Peyer's patch (tissue), 4 donors: ENCODE results near the gene WNT1. TPM values are rescaled to one million over a fixed set of nuclear protein-coding genes. Genes with fewer than 3 reads are reported as not detected.

ENCODE experiments used
- DNase-seq, 3 donors: peaks; one replicate each; pipeline ENCODE4 v3.0.0-alpha.2; 2017 to 2019
- H3K27ac ChIP-seq, 4 donors: fragments of 200-600 bp; sonication (generic); one replicate each; pipeline ENCODE4 v1.5.1; 2016 to 2019
- H3K27me3 ChIP-seq, 2 donors: fragments of 200-600 bp; sonication (generic); one replicate each; pipeline ENCODE4 v1.5.1; 2019
- H3K36me3 ChIP-seq, 3 donors: fragments of 200-600 bp; sonication (generic); one replicate each; pipeline ENCODE4 v1.5.1; 2016 to 2019
- H3K4me1 ChIP-seq, 4 donors: fragments of 200-600 bp; sonication (generic); one replicate each; pipeline ENCODE4 v1.5.1; 2016 to 2019
- H3K4me3 ChIP-seq, 4 donors: fragments of 200-600 bp; sonication (generic); 1 replicate in 3 of 4; 2 replicates in 1 of 4; pipeline ENCODE4 v1.5.1; 2016 to 2019; ENCODE audit warnings: mild to moderate bottlenecking in 1 of 4
- H3K9me3 ChIP-seq, 4 donors: fragments of 200-600 bp; sonication (generic); one replicate each; pipeline ENCODE4 v1.5.1; 2016 to 2019; ENCODE audit warnings: mild to moderate bottlenecking in 1 of 4
- POLR2A ChIP-seq, 2 donors: fragments of 450-650 bp; IDR thresholded peaks; one replicate each; pipeline ENCODE4 v1.5.1; 2017; ENCODE audit warnings: antibody characterized with exemption in 2 of 2, mild to moderate bottlenecking in 2 of 2, moderate library complexity in 2 of 2
- total RNA-seq, 4 donors: library from RNA; depleted of rRNA; stranded (reverse); fragments of >200 nt; gene quantifications; one replicate each; pipeline ENCODE4 v1.1.0, GENCODE V29; 2016
- TF ChIP-seq, protein P1 (sequence below), 6 experiments: fragments of 450-650 bp in 4 of 6; fragments of 200-600 bp in 2 of 6; sonication (generic) in 1 of 6; IDR thresholded peaks; one replicate each; pipeline ENCODE4 v1.5.1; 2017 to 2019; ENCODE audit warnings: antibody characterized with exemption in 6 of 6, mild to moderate bottlenecking in 3 of 6, moderate library complexity in 1 of 6

Gene WNT1
- total RNA-seq: not detected

DNA sequence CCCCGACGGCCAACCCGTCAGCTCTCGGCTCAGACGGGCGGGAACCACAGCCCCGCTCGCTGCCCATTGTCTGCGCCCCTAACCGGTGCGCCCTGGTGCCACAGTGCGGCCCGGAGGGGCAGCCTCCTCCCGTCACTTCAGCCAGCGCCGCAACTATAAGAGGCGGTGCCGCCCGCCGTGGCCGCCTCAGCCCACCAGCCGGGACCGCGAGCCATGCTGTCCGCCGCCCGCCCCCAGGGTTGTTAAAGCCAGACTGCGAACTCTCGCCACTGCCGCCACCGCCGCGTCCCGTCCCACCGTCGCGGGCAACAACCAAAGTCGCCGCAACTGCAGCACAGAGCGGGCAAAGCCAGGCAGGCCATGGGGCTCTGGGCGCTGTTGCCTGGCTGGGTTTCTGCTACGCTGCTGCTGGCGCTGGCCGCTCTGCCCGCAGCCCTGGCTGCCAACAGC, at the start of gene WNT1:
Gene WNT1 (plus strand): TSS at position 32 of the 450 bp plus-strand sequence. CDS start 329 bp downstream, at position 361.
- TF ChIP-seq, protein P1, sequence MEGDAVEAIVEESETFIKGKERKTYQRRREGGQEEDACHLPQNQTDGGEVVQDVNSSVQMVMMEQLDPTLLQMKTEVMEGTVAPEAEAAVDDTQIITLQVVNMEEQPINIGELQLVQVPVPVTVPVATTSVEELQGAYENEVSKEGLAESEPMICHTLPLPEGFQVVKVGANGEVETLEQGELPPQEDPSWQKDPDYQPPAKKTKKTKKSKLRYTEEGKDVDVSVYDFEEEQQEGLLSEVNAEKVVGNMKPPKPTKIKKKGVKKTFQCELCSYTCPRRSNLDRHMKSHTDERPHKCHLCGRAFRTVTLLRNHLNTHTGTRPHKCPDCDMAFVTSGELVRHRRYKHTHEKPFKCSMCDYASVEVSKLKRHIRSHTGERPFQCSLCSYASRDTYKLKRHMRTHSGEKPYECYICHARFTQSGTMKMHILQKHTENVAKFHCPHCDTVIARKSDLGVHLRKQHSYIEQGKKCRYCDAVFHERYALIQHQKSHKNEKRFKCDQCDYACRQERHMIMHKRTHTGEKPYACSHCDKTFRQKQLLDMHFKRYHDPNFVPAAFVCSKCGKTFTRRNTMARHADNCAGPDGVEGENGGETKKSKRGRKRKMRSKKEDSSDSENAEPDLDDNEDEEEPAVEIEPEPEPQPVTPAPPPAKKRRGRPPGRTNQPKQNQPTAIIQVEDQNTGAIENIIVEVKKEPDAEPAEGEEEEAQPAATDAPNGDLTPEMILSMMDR (IDR thresholded peaks at IDR 0.05): peak in 1 of 6 experiments; percentile 3
- TF ChIP-seq POLR2A (IDR thresholded peaks at IDR 0.05): no peak
- peaks cover 0 to 51% of the 10 kb centered on the region in 2 donors for H3K27me3 ChIP-seq
- no peak for DNase-seq
- no peaks in the 10 kb centered on the region for H3K36me3 ChIP-seq
- peaks cover 0 to 4% (median 0%) of the 10 kb centered on the region in 4 donors for H3K9me3 ChIP-seq
- H3K4me3 ChIP-seq: peak within 1 kb of the TSS; percentile 28 to 49 (median 46)
- peak within 1 kb of the TSS in 2 of 4 donors; percentile 63 for H3K27ac ChIP-seq
- peaks cover 0 to 48% (median 28%) of the 10 kb centered on the region in 4 donors for H3K4me1 ChIP-seq

DNA sequence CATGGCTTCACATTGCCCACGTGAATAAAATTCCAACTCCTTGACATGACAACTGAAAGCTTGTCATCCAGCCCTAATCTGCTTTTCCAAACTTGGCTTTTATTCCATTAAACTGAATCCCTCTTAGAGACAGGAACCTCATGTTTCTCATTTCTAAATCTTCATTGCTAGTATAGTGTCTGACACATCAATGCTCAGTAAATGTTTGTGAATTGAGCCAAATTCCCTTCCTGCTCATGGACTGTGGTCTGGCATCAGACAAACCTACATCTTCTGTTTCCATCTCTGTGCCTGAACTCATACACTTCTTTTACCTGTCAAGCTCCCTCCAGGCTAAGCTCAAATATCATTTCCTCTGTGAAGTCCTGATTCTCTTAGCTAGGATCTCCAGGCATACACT, 48.6 kb upstream of the WNT1 start:
- Histone ChIP-seq H3K27me3 (no peaks in the 10 kb centered on the region), H3K27ac (no peak overlapping the region), H3K4me1 (no peaks in the 10 kb centered on the region), H3K4me3 (no peak overlapping the region), H3K36me3 (peaks cover 0 to 50% (median 0%) of the 10 kb centered on the region in 3 donors), H3K9me3 (no peaks in the 10 kb centered on the region)
- TF ChIP-seq, protein P1 (IDR thresholded peaks at IDR 0.05): no peak
- TF ChIP-seq POLR2A (IDR thresholded peaks at IDR 0.05): no peak
- DNase-seq: no peak

DNA sequence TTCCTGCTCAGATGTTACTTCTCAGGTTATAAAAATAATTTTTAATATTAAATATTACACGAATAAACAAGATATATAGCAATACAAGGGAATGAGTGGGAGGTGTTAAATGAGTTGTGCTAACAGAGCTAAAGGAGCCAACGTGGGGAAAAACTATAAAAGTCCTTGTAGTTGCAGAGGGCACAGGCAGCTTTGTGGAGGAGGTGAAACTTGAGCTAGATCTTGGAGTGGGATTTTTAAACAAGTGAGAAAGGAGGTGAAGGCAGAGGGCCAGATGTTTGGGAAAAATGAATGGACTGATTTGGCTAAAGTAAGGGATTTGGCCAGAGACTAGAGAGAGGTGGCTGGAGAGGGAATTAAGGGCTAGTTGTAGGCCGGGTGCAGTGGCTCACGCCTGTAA, 47.6 kb upstream of the WNT1 start:
- no peak overlapping the region for H3K27ac ChIP-seq
- no peaks in the 10 kb centered on the region for H3K4me1 ChIP-seq
- no peak overlapping the region for H3K4me3 ChIP-seq
- H3K27me3 ChIP-seq: no peaks in the 10 kb centered on the region
- no peak for TF ChIP-seq POLR2A (IDR thresholded peaks at IDR 0.05)
- TF ChIP-seq, protein P1 (IDR thresholded peaks at IDR 0.05): no peak
- no peaks in the 10 kb centered on the region for H3K9me3 ChIP-seq
- peaks cover 0 to 56% (median 0%) of the 10 kb centered on the region in 3 donors for H3K36me3 ChIP-seq
- no peak for DNase-seq

DNA sequence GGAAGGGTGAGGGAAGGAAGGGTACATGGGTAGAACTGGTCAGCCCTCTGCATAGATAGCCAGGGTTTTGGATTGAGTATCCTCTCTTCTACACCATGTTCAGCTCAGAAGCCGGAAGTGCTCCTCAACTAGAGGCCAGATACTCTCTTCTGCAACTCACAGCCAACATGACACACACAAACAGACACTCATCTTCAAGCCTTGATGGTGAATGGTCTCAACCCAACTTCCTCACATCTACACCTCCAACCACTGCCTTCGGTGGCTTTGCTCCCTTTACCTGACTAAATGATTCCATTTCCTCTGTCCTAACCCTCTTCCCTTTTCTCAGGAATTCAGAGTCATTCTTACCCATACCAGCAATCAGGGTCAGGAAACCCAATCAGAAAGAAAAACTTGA, 45.2 kb upstream of the WNT1 start:
- Histone ChIP-seq H3K4me1 (no peaks in the 10 kb centered on the region), H3K9me3 (no peaks in the 10 kb centered on the region), H3K27me3 (no peaks in the 10 kb centered on the region), H3K36me3 (peaks cover 0 to 70% (median 0%) of the 10 kb centered on the region in 3 donors), H3K27ac (peak overlapping the region; percentile 26 to 73 (median 58)), H3K4me3 (peak overlapping the region in 2 of 4 donors; percentile 16)
- TF ChIP-seq POLR2A (IDR thresholded peaks at IDR 0.05): no peak
- TF ChIP-seq, protein P1 (IDR thresholded peaks at IDR 0.05): no peak
- DNase-seq: no peak

DNA sequence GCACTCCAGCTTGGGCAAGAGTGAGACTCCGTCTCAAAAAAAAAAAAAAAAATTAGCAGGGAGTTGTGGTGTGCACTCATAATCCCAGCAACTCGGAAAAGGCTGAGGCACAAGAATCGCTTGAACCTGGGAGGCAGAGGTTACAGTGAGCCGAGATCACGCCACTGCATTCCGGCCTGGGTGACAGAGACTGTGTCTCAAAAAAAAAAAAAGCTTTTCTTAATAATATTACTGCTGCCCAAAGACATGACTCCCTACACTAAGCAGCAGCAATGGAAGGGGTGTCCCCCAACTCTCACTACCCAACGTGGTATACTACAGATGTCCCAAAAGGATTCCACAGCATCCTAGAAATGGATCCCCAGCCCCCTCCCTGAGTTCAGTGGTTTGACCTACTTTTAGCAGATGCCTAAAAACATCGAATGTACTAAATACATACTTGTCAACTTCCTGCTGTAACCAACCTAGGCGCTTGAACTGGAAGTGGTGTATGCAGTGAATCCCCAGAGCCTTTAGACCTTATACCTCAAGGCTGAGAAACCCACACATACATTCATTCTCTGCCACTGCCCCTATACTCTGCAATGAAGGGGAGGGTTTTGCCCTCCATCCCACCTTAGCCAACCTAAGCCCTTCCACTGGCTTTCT, 44.3 kb upstream of the WNT1 start:
- H3K4me3 ChIP-seq: peak overlapping the region in 1 of 4 donors; percentile 16

More for the DNA sequence above, 44.3 kb upstream of the WNT1 start:
- no peaks in the 10 kb centered on the region for H3K27me3 ChIP-seq
- no peaks in the 10 kb centered on the region for H3K9me3 ChIP-seq
- H3K27ac ChIP-seq: peak overlapping the region; percentile 5 to 73 (median 58)
- H3K36me3 ChIP-seq: peaks cover 0 to 76% (median 0%) of the 10 kb centered on the region in 3 donors
- H3K4me1 ChIP-seq: no peaks in the 10 kb centered on the region
- TF ChIP-seq, protein P1 (IDR thresholded peaks at IDR 0.05): no peak
- no peak for TF ChIP-seq POLR2A (IDR thresholded peaks at IDR 0.05)
- DNase-seq: peak in 1 of 3 donors; percentile 65
